HG02884 (cell line): ENCODE measurements around the gene UPK3BL2.
"Not testable (repeated sequence)": the region's sequence is repeated elsewhere in the genome, so short reads cannot be mapped to it uniquely, and the experiment has no call there.

ENCODE experiments used
- ATAC-seq: cut with Tn5 transposase; IDR thresholded peaks from one replicate; pipeline ENCODE4 v1.9.1; 2021; ENCODE audit warnings: mild to moderate bottlenecking, moderate library complexity; ENCODE audit not compliant: unreplicated experiment

Gene UPK3BL2

GRCh38 chr7:102543596-102543995 is at the start of gene UPK3BL2:
Gene UPK3BL2, minus strand, starts transcription at chr7:102543696. Its CDS starts 60 bp downstream, at chr7:102543636.
- not testable (repeated sequence) for ATAC-seq

GRCh38 chr7:102592477-102593019 is 49.1 kb upstream of the UPK3BL2 start:
- peak; percentile 50 for ATAC-seq

DNA sequence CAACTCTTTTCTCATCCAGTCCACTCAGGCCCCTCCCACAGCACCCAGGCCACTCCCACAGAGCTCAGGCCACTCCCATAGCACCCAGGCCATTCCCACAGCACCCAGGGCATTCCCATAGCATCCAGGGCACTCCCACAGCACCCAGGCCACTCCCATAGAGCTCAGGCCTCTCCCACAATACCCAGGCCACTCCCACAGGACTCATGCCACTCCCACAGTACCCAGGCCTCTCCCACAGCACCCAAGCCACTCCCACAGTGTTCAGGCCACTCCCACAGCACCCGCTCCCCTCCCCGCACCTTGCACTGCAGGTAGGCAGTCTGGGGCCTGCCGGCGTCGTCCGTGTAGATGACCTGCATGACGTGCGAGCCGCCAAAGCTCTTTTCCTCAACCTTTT is 46.4 kb upstream of the UPK3BL2 start:
- peak; percentile 48 for ATAC-seq

DNA sequence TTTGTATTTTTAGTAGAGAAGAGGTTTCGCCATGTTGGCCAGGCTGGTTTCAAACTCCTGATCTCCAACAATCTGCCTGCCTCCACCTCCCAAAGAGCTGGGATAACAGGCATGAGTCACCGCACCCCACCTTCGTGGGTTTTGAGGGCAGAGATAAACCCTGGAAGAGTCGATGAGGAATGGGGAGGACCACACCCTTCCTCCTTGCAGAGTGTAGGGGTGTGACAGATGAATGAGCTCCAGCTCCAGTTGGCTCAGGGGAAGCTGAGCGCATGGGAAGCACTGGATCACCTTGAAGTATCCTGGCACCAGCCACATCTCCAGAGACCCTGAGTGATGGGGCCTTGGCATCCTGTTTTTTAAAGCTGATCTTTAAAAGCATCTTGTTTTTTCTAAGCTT is 40.0 kb upstream of the UPK3BL2 start:
- not testable (repeated sequence) for ATAC-seq

DNA sequence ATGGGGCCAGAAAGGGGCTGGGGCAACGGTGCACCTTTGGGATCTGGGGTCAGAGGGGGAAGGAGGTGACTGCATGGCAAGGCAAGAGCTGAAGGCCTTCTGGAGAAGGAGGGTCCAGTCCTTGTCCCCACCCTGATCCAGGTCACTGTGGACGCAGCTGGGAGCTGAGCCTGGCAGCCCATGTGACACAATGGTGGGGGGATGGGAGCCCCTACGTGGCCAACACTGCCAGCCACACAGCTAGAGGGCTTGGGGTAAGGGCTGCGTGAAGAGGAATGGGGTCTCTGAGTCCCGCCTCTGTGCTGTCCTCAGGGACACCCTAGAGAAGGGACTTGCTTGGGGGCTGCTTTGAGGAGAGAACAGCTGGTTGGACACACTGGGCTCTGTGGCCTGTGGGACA is 38.2 kb upstream of the UPK3BL2 start:
- ATAC-seq: not testable (repeated sequence)

DNA sequence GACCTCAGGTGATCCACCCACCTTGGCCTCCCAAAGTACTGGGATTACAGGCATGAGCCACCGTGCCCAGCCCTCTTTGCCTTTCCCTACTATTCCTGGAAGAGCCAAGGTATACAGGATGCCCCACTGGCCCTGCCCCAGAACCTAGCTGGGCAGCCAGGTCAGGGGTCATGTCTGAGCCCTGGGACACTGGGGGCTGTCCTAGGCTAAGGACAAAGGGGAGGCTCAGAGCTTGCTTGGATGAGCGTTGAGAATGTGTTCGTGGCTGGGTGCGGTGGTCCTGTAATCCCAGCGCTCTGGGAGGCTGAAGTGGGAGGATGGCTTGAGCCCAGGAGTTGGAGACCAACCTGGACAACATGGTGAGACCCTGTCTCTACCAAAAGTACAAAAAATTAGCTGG is 35.0 kb upstream of the UPK3BL2 start:
- ATAC-seq: not testable (repeated sequence)

DNA sequence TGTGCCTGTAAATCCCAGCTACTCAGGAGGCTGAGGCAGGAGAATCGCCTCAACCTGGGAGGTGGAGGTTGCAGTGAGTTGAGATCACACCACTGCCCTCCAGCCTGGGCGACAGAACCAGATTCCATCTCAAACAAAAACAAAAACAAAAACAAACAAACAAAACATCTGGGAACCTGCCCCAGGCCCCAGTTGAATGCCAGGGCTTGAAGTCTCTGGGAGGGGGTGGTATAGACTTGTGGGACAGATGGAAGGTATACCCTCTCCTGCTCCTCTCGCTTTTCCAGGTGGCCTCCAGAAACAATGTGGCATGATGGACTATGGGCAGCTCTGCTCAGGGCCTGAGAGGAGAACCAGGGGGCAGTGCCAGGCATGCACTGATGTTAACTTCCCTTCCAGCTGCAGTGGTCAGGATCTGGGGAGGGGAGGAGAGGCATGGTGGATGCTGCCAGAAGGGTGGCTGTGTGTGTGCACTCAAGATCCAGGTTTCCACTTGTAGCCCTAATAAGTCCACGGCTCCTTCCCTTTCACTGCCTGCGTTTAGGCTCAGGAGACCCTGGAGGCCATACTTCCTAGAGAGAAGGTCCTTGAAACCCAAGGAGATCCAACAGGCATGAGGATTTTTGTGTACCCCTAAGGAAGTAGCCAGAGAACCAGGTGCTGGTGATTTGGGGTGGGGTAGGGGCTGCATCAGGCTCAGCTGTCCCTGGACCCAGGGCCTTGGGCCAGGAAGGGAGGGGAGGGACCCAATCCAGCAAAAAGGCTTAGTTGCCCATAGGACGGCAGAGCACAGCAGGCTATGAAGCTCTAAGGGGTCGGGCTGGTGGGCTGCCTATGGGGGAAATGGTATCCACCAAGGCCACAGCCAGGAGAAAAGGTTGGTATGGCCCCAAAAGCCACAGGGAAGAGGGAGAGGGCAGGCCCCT is 34.1 kb upstream of the UPK3BL2 start:
- ATAC-seq: not testable (repeated sequence)

- not testable (repeated sequence) for ATAC-seq
Measured at GRCh38 chr7:102576363-102576762, 32.9 kb upstream of the UPK3BL2 start.

GRCh38 chr7:102574607-102575006 is 31.1 kb upstream of the UPK3BL2 start:
- not testable (repeated sequence) for ATAC-seq

GRCh38 chr7:102572261-102573239 is 29.1 kb upstream of the UPK3BL2 start, which contains the start of gene POLR2J3:
Gene POLR2J3, minus strand, starts transcription at chr7:102572583. Its CDS starts 62 bp downstream, at chr7:102572521.
- peak; percentile 76 for ATAC-seq

GRCh38 chr7:102568620-102569019 is 25.1 kb upstream of the UPK3BL2 start:
- not testable (repeated sequence) for ATAC-seq

- ATAC-seq: not testable (repeated sequence)
Measured at GRCh38 chr7:102550808-102551422, 7.4 kb upstream of the UPK3BL2 start, which contains the start of gene SPDYE2. Gene SPDYE2, plus strand, starts transcription at chr7:102551226. Its CDS starts 2,030 bp downstream, at chr7:102553256.

DNA sequence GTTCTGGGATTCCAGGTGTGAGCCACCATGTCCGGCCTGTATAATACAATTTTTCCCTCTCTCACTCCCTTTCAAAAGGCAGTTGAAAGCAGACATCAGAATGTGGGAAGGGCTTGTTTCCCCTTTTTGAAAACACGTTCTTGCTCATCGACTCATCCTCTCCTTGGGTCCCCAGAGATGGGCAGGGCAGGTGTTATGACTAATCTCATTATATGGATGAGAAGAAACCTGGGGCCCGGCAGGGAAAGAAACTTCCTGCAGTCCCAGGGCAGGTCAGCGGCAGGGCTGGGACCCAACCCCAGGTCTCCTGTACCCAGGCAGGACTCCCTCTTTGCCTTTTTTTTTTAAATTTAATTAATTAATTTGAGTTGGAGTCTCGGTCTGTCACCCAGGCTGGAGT is 2.9 kb upstream of the UPK3BL2 start:
- ATAC-seq: peak; percentile 73

- ATAC-seq: not testable (repeated sequence)
Measured at GRCh38 chr7:102545288-102545687, 1.8 kb upstream of the UPK3BL2 start.

GRCh38 chr7:102544372-102544771 is 876 bp upstream of the UPK3BL2 start:
- not testable (repeated sequence) for ATAC-seq

DNA sequence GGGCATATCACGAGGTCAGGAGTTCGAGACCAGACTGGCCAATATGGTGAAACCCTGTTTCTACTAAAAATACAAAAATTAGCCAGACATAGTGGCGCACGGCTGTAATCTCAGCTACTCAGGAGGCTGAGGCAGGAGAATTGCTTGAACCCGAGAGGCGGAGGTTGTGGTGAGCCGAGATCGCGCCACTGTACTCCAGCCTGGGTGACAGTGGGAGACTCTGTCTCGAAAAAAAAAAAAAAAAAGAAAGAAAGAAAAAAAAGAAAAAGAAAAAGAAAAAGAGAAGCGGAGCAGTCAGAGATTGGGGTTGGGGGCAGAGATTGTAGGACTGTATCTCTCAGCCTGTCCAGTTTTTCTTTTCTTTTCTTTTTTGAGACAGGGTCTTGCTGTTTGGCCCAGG is 725 bp downstream of the UPK3BL2 start:
- ATAC-seq: not testable (repeated sequence)

- not testable (repeated sequence) for ATAC-seq
Measured at GRCh38 chr7:102542083-102542482, 1.4 kb downstream of the UPK3BL2 start.

GRCh38 chr7:102540604-102541003 is 2.9 kb downstream of the UPK3BL2 start:
- ATAC-seq: not testable (repeated sequence)

DNA sequence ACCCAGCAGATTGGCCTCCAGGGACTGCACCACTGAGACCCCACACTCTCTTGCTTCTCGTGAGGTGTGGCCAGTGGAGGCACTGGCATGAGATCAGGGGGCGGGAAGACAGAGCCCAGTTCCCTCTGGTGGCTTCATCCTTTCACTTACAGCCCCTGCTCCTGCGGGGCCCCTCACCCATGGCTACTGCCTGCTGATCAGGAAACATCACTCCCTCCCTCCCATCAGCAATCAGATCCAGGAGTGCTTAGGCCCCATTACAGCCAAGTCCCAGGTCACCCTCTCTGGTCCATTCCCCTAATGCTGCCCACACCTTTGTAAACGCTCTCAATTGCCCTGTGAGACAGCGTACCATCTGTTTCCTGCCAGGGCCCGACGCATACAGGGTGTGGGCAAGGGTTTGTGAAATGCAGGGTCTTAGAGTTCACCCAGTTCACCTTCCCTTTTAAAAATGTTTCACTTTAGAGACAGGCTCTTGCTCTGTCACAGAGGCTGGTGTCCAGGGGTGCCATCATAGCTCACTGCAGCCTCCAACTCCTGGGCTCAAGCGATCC is 8.4 kb downstream of the UPK3BL2 start:
- ATAC-seq: not testable (repeated sequence)

DNA sequence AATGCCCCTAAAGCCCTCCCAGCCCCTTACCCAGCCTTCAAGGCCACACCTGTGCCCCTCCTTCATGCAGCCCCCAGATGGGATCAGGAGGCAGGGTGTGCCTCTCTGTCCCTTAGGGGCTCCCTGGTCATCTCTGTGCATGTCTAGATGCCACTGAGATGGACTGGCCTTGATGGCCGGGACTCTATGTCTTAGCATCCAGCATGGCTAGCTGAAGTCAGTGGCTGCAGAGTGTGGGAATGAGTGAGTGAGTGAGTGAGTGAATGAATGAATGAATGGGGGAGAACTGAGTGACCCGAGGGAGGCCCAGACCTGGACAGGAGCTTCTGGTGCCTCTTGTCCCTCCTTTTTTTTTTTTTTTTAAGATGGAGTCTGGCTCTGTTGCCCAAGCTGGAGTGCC is 11.4 kb downstream of the UPK3BL2 start:
- ATAC-seq: not testable (repeated sequence)
